GM12878 (cell line): ENCODE results near the gene PTPRJ. TPM values are rescaled to one million over a fixed set of nuclear protein-coding genes. Genes with fewer than 3 reads are reported as not detected.

Source experiments
- ATF3 ChIP-seq: IDR thresholded peaks from 2 replicates; pipeline ENCODE4 v1.6.1; 2011; ENCODE audit warnings: low read depth, mild to moderate bottlenecking, low read length, moderate library complexity, borderline replicate concordance; ENCODE audit errors: extremely low read depth
- ATF7 ChIP-seq: fragments of 450-650 bp; IDR thresholded peaks from 2 replicates; pipeline ENCODE4 v1.6.1; 2016; ENCODE audit warnings: low read depth, mild to moderate bottlenecking
- BCLAF1 ChIP-seq: fragments of 450-650 bp; IDR thresholded peaks from 2 replicates; pipeline ENCODE4 v1.6.1; 2017; ENCODE audit warnings: antibody characterized with exemption, mild to moderate bottlenecking, moderate library complexity
- CREB1 ChIP-seq: IDR thresholded peaks from 2 replicates; pipeline ENCODE4 v1.6.1; 2012; ENCODE audit warnings: low read depth, mild to moderate bottlenecking, inconsistent platforms
- FOXK2 ChIP-seq: fragments of 450-650 bp; IDR thresholded peaks from 2 replicates; pipeline ENCODE4 v1.6.1; 2017; ENCODE audit warnings: mild to moderate bottlenecking, moderate library complexity
- HSF1 ChIP-seq: fragments of 150-350 bp; IDR thresholded peaks from 2 replicates; pipeline ENCODE4 v1.6.1; 2014; ENCODE audit warnings: mild to moderate bottlenecking, low read depth, low read length
- IKZF1 ChIP-seq: fragments of 450-650 bp; conservative IDR thresholded peaks from 2 replicates; pipeline ENCODE4 v1.6.1; 2017; ENCODE audit warnings: antibody characterized with exemption, mild to moderate bottlenecking
- IKZF2 ChIP-seq, 2 experiments: fragments of 450-650 bp; IDR thresholded peaks; 2 replicates each; pipeline ENCODE4 v1.6.1; 2017; ENCODE audit warnings: mild to moderate bottlenecking in 2 of 2, moderate library complexity in 2 of 2
- JUNB ChIP-seq: IDR thresholded peaks from 2 replicates; pipeline ENCODE4 v1.6.1; 2016; ENCODE audit warnings: antibody characterized with exemption, mild to moderate bottlenecking
- LARP7 ChIP-seq: fragments of 450-650 bp; IDR thresholded peaks from 2 replicates; pipeline ENCODE4 v1.6.1; 2017; ENCODE audit warnings: mild to moderate bottlenecking
- MEF2B ChIP-seq: fragments of 450-650 bp; IDR thresholded peaks from 2 replicates; pipeline ENCODE4 v1.6.1; 2018; ENCODE audit warnings: mild to moderate bottlenecking, moderate library complexity; ENCODE audit not compliant: partially characterized antibody, poor library complexity, severe bottlenecking
- MYC ChIP-seq: IDR thresholded peaks from 2 replicates; pipeline ENCODE4 v1.6.1; 2011; ENCODE audit warnings: mild to moderate bottlenecking, low read length, moderate library complexity, inconsistent platforms; ENCODE audit not compliant: insufficient read depth, insufficient replicate concordance, insufficient read length, severe bottlenecking
- NBN ChIP-seq: fragments of 450-650 bp; IDR thresholded peaks from 2 replicates; pipeline ENCODE4 v1.6.1; 2016
- PAX8 ChIP-seq: fragments of 450-650 bp; IDR thresholded peaks from 2 replicates; pipeline ENCODE4 v1.6.1; 2017; ENCODE audit warnings: mild to moderate bottlenecking, moderate library complexity
- PKNOX1 ChIP-seq: fragments of 450-650 bp; IDR thresholded peaks from 2 replicates; pipeline ENCODE4 v1.6.1; 2016; ENCODE audit warnings: mild to moderate bottlenecking
- POLR2AphosphoS2 ChIP-seq: IDR thresholded peaks from 2 replicates; pipeline ENCODE4 v1.6.1; 2011; ENCODE audit warnings: low read depth, mild to moderate bottlenecking, low read length, improper control_type of control experiment, moderate library complexity
- RFX5 ChIP-seq: IDR thresholded peaks from 2 replicates; pipeline ENCODE4 v1.6.1; 2011; ENCODE audit warnings: low read depth, low read length, improper control_type of control experiment
- SRF ChIP-seq, 2 experiments: IDR thresholded peaks; 2 replicates each; pipeline ENCODE4 v1.6.1; 2011; ENCODE audit warnings: low read depth in 2 of 2, low read length in 2 of 2, mild to moderate bottlenecking in 1 of 2, moderate library complexity in 1 of 2
- ZNF207 ChIP-seq: fragments of 450-650 bp; IDR thresholded peaks from 2 replicates; pipeline ENCODE4 v1.6.1; 2014; ENCODE audit warnings: antibody characterized with exemption, mild to moderate bottlenecking, borderline replicate concordance
- polyA plus RNA-seq, 11 experiments: library from polyadenylated mRNA; depleted of rRNA in 4 of 11; unstranded in 6 of 11; stranded (reverse) in 5 of 11; fragments of >200 nt; fragmentation: Nextera tagmentation in 4 of 11; fragmentation: Illumina TruSeq in 1 of 11; extraction: Ambion mirVana in 4 of 11; extraction: Trizol in 1 of 11; gene quantifications; 1 replicate in 1 of 11; 2 replicates in 10 of 11; pipeline versions ENCODE4 v1.2.1 to v1.2.3, GENCODE V29; 2011 to 2016; ENCODE audit warnings: inconsistent platforms in 2 of 11, missing spikeins in 2 of 11, low read depth in 1 of 11
- total RNA-seq, 4 experiments: library from RNA; depleted of rRNA in 3 of 4; stranded (reverse); fragments of >200 nt in 3 of 4; fragmentation: Illumina TruSeq in 1 of 4; extraction: Trizol in 1 of 4; gene quantifications; 2 replicates each; pipeline versions ENCODE4 v1.2.1 to v1.2.3, GENCODE V29; 2013 to 2021
- TF ChIP-seq, protein P1 (sequence below): IDR thresholded peaks from 2 replicates; pipeline ENCODE4 v1.6.1; 2012; ENCODE audit warnings: low read depth, low read length, improper control_type of control experiment
- TF ChIP-seq, protein P2 (sequence below): IDR thresholded peaks from 2 replicates; pipeline ENCODE4 v1.6.1; 2011; ENCODE audit warnings: borderline replicate concordance, low read depth, mild to moderate bottlenecking, moderate library complexity, mixed read lengths, low read length; ENCODE audit not compliant: insufficient read depth; ENCODE audit errors: extremely low read length

Gene PTPRJ
- total and polyA plus RNA-seq, 10 of the 15 experiments (the other 5 are each of a cell fraction or from before 2014, with no cell fraction given), result 0.22 to 22.4 (median 7.4) TPM

- TF ChIP-seq LARP7 (no peak), JUNB (peak; percentile 82), ATF3 (no peak), ATF7 (peak; percentile 57), SRF (IDR thresholded peaks at IDR 0.05; ENCODE audit: low read depth in 2 of 2, low read length in 2 of 2) (no peak), PAX8 (no peak), CREB1 (no peak), RFX5 (no peak), POLR2AphosphoS2 (no peak), PKNOX1 (no peak), ZNF207 (no peak; the same call in 1 of the 2 replicates), MEF2B (no peak), FOXK2 (no peak), IKZF1 (peak; percentile 87), BCLAF1 (no peak), HSF1 (no peak), NBN (no peak), IKZF2 (IDR thresholded peaks at IDR 0.05) (peak; percentile 93), MYC (no peak)
- TF ChIP-seq, protein P1, sequence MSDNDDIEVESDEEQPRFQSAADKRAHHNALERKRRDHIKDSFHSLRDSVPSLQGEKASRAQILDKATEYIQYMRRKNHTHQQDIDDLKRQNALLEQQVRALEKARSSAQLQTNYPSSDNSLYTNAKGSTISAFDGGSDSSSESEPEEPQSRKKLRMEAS, result no peak
- TF ChIP-seq, protein P2, sequence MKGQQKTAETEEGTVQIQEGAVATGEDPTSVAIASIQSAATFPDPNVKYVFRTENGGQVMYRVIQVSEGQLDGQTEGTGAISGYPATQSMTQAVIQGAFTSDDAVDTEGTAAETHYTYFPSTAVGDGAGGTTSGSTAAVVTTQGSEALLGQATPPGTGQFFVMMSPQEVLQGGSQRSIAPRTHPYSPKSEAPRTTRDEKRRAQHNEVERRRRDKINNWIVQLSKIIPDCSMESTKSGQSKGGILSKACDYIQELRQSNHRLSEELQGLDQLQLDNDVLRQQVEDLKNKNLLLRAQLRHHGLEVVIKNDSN, result no peak
- TF ChIP-seq, all 136 proteins: peak for 32
Measured at GRCh38 chr11:48107188-48107704, 126.9 kb downstream of the PTPRJ start (continued).
